Stimulated activated naive B cell treated with anti-CD40 and anti-IgM and Interleukin-4, amounts not matched to agents 10 μg/mL and 1 μg/mL and 100 μg/mL, for 72 hours (primary cell): Measurements from ENCODE around the gene CCR7.

Experiments used
- ATAC-seq, 2 donors: fragments of 150-1000 bp; cut with Tn5 transposase; replicated peaks; 2 replicates each; pipeline ENCODE4 v1.10.0; 2021; ENCODE audit warnings: moderate library complexity in 1 of 2
- DNase-seq: peaks from one replicate; pipeline ENCODE4 v3.0.0; 2021
- H3K27ac Mint-ChIP-seq: one replicate; pipeline ENCODE4 v1.8.0; 2022; ENCODE audit warnings: mild to moderate bottlenecking, mixed read lengths
- H3K27me3 Mint-ChIP-seq, 2 donors: one replicate each; pipeline ENCODE4 v1.8.0; 2022; ENCODE audit warnings: mixed read lengths in 2 of 2
- H3K36me3 Mint-ChIP-seq, 2 donors: one replicate each; pipeline ENCODE4 v1.8.0; 2022; ENCODE audit warnings: mixed read lengths in 2 of 2, mild to moderate bottlenecking in 1 of 2
- H3K4me1 Mint-ChIP-seq, 2 donors: one replicate each; pipeline ENCODE4 v1.8.0; 2022; ENCODE audit warnings: mixed read lengths in 2 of 2, mild to moderate bottlenecking in 1 of 2
- H3K4me3 Mint-ChIP-seq, 2 donors: one replicate each; pipeline ENCODE4 v1.8.0; 2022; ENCODE audit warnings: mild to moderate bottlenecking in 2 of 2, mixed read lengths in 2 of 2, moderate library complexity in 1 of 2
- H3K9me3 Mint-ChIP-seq, 2 donors: one replicate each; pipeline ENCODE4 v1.8.0; 2022; ENCODE audit warnings: mixed read lengths in 2 of 2, mild to moderate bottlenecking in 1 of 2

CCR7 gene

DNA sequence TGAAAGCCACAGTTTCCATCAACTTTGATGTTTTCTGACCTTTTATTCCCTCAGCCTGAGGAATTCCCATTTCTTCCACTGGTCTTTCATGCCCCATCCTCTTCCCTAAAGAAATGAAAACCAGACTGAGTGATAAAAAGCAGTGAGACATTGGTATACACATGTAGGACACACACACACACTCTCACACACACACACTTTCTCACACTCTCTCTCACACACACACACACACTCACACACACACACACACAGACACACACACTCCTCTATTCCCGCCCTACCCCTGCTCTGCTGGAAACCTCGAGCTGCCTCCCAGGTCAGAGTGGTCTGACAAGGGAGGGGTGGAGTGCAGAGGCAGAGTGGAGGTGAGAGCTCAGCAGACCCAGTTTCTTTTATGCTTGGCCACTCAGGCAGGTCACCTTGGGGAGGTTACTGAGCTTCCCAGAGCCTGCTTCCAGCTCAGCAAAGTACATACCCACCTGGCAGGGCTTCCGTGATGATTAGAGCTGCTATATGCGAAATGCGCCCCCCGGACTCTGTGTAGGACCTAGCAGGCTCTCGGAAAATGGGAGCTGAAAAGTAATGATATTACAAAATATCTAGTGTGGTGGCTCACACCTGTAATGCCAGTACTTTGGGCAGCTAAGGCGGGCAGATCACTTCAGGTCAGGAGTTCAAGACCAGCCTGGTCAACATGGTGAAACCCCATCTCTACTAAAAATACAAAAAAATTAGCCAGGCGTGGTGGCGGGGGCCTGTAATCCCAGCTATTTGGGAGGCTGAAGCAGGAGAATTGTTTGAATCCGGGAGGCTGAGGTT lies 30.7 kb downstream of the CCR7 start:
- H3K27me3 Mint-ChIP-seq: no peaks in the 10 kb centered on the region
- no peak for DNase-seq
- ATAC-seq: no peak
- no peaks in the 10 kb centered on the region for H3K9me3 Mint-ChIP-seq
- H3K27ac Mint-ChIP-seq: peak overlapping the region; percentile 97
- H3K4me1 Mint-ChIP-seq: peaks cover 63 to 93% of the 10 kb centered on the region in 2 donors
- H3K4me3 Mint-ChIP-seq: peak overlapping the region in 1 of 2 donors; percentile 48
- H3K36me3 Mint-ChIP-seq: peaks cover 0 to 4% of the 10 kb centered on the region in 2 donors

DNA sequence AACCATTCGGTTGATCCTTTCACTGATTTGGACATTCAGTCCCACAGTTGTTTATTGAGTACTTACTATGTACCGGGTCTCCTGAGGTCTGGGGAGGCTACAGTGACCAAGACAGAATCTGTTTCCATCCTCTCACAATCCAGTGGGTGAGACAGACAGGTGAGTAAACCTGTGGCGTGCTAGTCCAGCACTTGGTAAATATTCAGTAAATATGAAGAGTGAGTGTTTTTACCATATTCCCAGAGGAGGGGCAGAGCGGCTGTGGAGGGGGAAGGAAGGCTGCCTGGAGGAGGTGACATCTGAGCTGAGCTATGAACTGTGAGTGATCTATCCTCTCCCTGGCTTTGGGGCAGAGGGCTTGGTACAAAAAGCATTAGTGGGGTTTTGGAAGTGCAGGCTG lies 31.4 kb downstream of the CCR7 start:
- peaks cover 0 to 4% of the 10 kb centered on the region in 2 donors for H3K36me3 Mint-ChIP-seq
- DNase-seq (no peak), ATAC-seq (peak; percentile 3 to 4)
- peaks cover 60 to 86% of the 10 kb centered on the region in 2 donors for H3K4me1 Mint-ChIP-seq
- peak overlapping the region; percentile 61 to 67 for H3K4me3 Mint-ChIP-seq
- no peaks in the 10 kb centered on the region for H3K27me3 Mint-ChIP-seq
- peak overlapping the region; percentile 97 for H3K27ac Mint-ChIP-seq
- no peaks in the 10 kb centered on the region for H3K9me3 Mint-ChIP-seq

DNA sequence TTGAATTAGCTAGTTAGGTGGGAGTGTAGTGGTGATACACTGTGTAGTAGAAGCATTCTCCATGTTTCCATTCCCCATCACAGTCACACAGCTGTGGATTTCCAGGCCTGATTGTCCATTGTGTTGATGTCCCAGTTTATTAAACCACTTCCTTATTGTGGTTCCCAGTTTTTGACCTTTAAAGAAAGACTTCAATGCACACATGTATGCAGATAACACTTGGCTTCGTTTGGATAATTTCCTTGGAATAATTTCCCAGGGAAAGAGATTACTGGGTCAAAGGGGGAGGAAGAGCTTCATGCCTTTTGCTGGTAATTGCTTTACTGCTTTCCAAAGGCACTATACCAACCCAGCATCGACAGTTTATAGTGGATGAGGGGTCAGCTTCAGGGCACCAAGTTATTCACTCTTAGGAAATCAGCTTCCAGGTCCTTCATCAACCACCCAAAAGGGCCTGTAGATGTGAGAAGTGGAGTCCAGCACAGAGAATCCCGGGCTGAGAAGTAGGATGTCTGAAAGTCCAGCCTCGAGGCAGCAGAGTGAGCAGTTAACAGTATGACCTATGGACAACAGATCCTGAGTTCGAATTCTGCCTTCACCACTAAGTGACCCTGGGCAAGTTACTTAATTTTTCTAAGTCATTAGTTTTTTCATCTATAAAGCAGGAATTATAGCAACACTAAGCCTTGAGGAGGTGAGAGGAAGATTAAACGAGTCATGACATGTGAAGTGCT lies 32.6 kb downstream of the CCR7 start:
- no peak for DNase-seq
- peaks cover 59 to 74% of the 10 kb centered on the region in 2 donors for H3K4me1 Mint-ChIP-seq
- no peak for ATAC-seq
- H3K4me3 Mint-ChIP-seq: no peak overlapping the region
- H3K9me3 Mint-ChIP-seq: no peaks in the 10 kb centered on the region
- peak overlapping the region; percentile 97 for H3K27ac Mint-ChIP-seq
- H3K36me3 Mint-ChIP-seq: peaks cover 0 to 4% of the 10 kb centered on the region in 2 donors
- no peaks in the 10 kb centered on the region for H3K27me3 Mint-ChIP-seq

DNA sequence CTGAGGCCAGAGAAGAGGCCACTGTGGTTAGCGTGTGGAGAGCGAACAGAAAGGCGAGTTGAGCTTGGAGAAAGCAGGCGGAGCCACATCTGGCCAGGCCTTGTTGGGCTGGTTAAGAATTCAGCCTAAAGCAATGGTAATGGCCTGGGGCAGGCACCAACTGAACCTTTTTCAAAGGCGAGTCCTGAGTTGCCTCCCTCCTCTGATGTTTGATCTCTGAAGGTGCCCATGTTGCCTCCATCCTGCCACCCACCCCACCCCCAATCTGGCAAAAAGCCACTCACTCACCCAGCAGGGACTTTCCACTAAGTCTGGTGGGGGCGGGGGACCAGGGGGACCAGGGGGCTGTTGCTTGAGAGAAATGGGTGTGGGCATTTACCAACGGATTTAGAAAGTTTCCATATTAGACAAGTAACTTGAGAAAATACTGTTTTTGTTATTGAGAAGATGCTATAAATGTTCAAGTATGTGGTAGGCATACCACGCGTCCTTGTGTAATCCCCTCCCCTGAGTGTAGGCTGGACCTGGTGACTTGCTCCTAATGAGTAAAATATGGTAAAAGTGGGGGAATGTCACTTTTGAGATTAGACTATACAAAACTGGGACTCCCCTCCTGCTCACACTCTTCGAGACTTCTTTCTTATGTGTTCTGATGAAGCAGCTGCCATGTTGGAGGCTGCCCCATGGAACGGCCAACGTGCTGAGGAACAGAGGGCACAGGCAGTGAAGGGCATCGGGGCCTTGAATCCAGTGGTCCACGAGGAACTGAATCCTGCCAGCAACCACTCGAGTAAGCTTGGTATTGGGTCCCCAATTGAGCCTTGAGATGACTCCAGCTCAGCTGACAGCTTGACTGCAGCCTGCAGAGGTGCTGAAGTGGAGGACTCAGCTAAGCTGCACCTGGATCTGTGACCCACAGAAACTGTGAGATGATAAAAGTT lies 34.0 kb downstream of the CCR7 start:
- DNase-seq (peak; percentile 62), ATAC-seq (peak; percentile 73 to 75)
- Mint-ChIP-seq H3K9me3 (no peaks in the 10 kb centered on the region), H3K27ac (peak overlapping the region; percentile 97), H3K27me3 (no peaks in the 10 kb centered on the region), H3K4me1 (peaks cover 47 to 61% of the 10 kb centered on the region in 2 donors), H3K36me3 (peaks cover 0 to 4% of the 10 kb centered on the region in 2 donors), H3K4me3 (peak overlapping the region; percentile 33 to 44)

DNA sequence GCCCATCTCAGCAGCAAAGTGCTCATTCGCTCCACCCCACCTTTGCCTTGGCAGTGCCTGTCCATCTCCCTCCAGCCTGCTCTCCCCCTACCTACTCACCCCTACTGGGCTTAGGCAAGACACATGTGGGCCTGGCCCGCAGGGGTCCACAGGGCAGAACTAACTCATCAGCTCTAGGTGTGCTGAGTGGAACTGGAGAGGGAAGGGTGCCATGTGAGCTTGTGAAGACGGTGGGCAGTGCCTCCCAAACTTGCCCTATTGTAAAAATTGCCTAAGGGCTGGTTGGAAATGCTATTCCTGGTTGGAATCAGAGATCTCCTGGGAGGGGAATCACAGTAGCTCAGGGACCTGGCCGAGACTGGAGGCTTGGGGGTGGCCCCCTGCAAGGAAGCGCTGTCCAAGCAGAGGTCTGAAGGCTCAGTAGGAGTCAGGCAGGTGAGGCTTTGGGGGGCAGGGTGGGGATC lies 34.7 kb downstream of the CCR7 start:
- Mint-ChIP-seq H3K27ac (peak overlapping the region; percentile 97), H3K9me3 (peaks cover under 1 to 3% of the 10 kb centered on the region in 2 donors), H3K27me3 (no peaks in the 10 kb centered on the region), H3K4me3 (peak overlapping the region; percentile 7 to 40), H3K4me1 (peaks cover 40 to 53% of the 10 kb centered on the region in 2 donors), H3K36me3 (peaks cover 0 to 8% of the 10 kb centered on the region in 2 donors)
- no peak for ATAC-seq
- DNase-seq: no peak

DNA sequence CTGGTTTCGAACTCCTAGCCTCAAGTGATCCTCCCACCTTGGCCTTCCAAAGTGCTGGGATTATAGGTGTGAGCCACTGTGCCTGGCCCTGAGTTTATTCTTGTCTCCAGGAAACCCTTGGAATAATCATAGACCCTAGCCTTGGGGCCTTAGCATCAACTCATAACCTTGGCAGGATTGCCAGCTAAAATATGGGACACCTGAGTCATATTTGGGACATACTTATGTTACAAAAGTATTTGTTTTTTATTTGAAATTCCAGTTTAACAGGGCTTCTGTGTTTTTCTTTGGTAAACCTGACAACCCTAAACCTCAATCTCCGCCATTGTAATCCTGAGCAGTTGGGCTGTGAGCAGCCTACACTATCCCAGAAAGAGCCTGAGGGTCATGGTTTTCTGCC lies 35.3 kb downstream of the CCR7 start:
- Mint-ChIP-seq H3K27ac (no peak overlapping the region), H3K4me3 (no peak overlapping the region), H3K27me3 (no peaks in the 10 kb centered on the region), H3K36me3 (peaks cover 0 to 13% of the 10 kb centered on the region in 2 donors), H3K9me3 (peaks cover 6 to 8% of the 10 kb centered on the region in 2 donors), H3K4me1 (peaks cover 40 to 49% of the 10 kb centered on the region in 2 donors)
- ATAC-seq (no peak), DNase-seq (no peak)

DNA sequence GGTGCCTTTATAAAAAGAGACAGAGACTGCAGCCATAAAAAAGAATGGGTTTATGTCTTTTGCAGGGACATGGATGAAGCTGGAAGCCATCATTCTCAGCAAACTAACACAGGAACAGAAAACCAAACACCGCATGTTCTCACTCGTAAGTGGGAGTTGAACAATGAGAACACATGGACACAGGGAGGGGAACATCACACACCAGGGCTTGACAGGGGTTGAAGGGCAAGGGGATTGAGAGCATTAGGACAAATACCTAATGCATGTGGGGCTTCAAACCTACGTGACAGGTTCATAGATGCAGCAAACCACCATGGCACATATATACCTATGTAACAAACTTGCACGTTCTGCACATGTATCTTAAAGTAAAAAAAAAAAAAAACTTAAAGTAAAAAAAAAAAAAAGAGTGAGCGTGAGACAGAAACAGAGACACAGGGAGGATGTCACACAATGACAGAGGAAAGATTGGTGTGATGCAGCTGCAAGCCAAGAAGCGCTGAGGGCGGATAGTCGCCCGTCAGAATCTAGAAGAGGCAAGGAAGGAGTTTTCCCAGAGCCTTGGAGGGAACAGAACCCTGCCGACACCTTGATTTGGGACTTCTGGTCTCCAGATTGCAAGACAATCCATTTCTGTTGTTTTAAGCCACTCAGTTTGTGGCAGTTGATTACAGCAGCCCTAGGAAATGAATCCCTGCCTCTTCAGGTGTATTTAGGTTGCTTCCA lies 36.4 kb downstream of the CCR7 start:
- no peak for DNase-seq
- Mint-ChIP-seq H3K27me3 (no peaks in the 10 kb centered on the region), H3K36me3 (peaks cover 3 to 23% of the 10 kb centered on the region in 2 donors), H3K9me3 (peaks cover 9 to 11% of the 10 kb centered on the region in 2 donors), H3K27ac (no peak overlapping the region), H3K4me1 (peaks cover 32 to 37% of the 10 kb centered on the region in 2 donors), H3K4me3 (no peak overlapping the region)
- no peak for ATAC-seq

DNA sequence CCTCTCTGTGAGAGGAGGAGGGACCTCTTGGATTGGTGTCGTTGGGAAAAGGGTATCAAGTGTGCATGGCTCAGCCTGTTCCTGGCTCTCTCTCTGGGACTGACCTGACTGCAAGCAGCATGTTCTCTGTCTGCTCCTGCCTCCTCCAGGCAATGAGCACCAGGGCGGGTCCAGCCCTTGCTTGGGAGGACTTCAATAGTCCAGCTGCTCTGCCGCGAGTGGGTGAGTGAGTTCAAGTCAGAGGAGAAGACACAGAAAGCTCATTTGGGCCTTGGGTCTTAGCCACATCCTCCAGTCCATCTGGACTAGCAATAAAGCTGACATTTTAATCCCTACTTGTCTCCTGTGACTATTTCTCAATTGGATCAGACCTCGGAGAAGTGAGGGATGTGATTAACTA lies 38.6 kb downstream of the CCR7 start:
- peak overlapping the region; percentile 20 for H3K27ac Mint-ChIP-seq
- H3K27me3 Mint-ChIP-seq: no peaks in the 10 kb centered on the region
- peaks cover 7 to 25% of the 10 kb centered on the region in 2 donors for H3K36me3 Mint-ChIP-seq
- DNase-seq (no peak), ATAC-seq (no peak)
- no peak overlapping the region for H3K4me3 Mint-ChIP-seq
- peaks cover 17 to 18% of the 10 kb centered on the region in 2 donors for H3K4me1 Mint-ChIP-seq
- peaks cover 11 to 13% of the 10 kb centered on the region in 2 donors for H3K9me3 Mint-ChIP-seq

DNA sequence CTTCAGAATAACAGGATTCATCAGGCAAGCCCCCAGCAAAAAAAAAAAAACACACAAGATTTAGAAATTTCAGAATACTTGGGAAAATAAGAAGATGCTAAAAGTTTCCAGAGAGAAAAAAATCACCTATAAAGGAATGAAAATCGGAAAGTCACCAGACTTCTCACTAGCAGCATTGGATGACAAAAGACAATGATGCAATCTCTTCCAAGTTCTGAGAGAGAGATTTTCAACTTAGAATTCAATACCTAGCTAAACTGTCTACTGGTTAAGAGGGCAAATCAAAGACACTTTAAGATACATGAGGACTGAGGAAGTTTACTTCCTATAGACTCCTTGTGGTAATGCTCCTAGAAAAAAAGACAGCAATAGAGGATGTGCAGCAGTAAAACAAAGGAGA lies 40.0 kb downstream of the CCR7 start:
- DNase-seq: no peak

DNA sequence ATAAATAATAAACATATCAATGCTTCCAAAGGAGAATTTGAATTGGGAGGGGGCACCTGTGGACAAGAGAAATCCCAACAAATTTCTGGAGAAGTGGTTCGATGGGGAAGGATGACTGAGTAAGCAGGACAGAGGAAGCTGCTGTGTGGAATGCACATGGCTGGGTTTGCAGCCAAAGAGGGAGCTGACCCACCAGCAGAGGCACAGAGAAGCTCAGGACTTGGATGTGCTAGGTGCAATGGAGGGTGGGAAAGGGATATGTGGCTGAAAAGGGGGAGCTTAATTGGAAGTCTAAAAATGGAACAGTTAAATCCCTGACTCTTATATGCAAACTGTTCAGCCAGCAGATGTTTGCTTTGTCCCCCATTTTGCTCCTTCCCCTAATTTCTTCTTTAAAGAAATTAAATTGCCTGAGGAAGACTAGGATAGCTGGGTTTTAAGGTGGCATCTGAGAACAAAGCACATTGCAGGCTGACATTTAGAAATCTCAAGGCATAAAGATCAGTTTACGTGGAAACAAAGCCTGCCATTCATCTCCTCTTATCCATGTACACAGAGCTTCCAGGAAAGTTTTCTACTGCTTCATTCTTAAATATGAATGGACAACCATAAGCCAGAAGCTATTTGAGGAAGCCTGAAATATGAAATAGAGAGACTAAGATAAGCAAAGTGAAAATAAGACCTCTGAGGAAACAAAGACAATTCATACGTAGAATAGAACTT lies 40.9 kb downstream of the CCR7 start:
- Mint-ChIP-seq H3K4me3 (no peak overlapping the region), H3K27me3 (no peaks in the 10 kb centered on the region), H3K36me3 (peaks cover 7 to 25% of the 10 kb centered on the region in 2 donors), H3K9me3 (peaks cover 11 to 13% of the 10 kb centered on the region in 2 donors), H3K4me1 (peaks cover 7 to 18% of the 10 kb centered on the region in 2 donors), H3K27ac (no peak overlapping the region)
- no peak for DNase-seq
- no peak for ATAC-seq

More for the DNA sequence above, 40.0 kb downstream of the CCR7 start:
- Mint-ChIP-seq H3K4me3 (no peak overlapping the region), H3K36me3 (peaks cover 7 to 25% of the 10 kb centered on the region in 2 donors), H3K27me3 (no peaks in the 10 kb centered on the region), H3K27ac (no peak overlapping the region), H3K9me3 (peaks cover 11 to 13% of the 10 kb centered on the region in 2 donors), H3K4me1 (peaks cover 7 to 10% of the 10 kb centered on the region in 2 donors)
- ATAC-seq: no peak

DNA sequence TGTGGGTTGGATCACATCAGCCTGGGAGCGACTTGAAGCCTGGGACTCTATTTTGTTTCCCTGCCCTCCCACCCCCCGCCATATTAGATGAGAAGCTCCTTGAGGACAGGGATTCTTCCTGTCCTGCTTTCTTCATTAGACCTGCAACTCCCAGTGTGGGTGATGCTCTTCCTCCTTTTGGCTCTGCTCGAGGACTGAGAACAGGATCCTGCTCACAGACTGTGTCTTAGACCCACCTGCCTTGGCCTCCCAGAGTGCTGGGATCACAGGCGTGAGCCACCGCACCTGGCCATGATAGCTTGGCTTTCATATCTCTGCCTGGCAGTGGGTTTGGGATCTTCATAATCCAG lies 42.3 kb downstream of the CCR7 start:
- no peak for ATAC-seq
- no peak overlapping the region for H3K4me3 Mint-ChIP-seq

DNA sequence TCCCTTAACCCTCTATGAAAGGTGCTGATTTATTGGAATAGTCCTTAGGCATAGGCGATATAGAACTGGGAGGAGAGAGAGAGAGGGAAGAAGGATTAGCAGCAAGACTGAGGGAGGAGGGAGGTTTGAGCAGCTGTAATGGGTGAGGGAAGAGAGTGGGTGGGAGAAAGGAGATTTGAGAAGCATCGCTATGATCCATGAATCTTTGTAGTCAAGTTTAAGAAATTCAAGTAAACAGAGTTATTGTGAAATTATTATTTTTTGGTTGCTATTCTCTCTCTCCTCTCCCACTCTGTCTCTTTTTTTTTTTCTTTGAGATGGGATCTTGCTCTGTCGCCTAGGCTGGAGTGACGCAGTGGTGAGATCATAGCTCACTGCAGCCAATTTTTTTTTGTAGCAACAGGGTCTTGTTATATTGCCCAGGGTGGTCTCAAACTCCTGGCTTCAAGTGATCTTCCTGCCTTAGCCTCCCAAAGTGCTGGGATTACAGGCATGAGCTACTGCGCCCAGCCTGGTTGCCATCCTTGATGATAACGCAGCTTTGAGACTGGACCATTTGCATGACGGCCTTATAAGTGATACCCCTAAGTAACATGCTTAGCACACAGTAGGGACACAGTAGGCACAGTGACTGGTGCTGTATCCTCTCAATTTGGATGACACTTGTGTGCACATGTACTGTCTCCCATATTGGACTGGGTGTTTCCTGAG lies 42.9 kb downstream of the CCR7 start:
- H3K27ac Mint-ChIP-seq: no peak overlapping the region
- H3K4me3 Mint-ChIP-seq: no peak overlapping the region

More for the DNA sequence above, 42.3 kb downstream of the CCR7 start:
- no peak for DNase-seq
- Mint-ChIP-seq H3K4me1 (peaks cover 16 to 32% of the 10 kb centered on the region in 2 donors), H3K27me3 (no peaks in the 10 kb centered on the region), H3K36me3 (peaks cover 7 to 25% of the 10 kb centered on the region in 2 donors), H3K9me3 (peaks cover 11 to 13% of the 10 kb centered on the region in 2 donors), H3K27ac (no peak overlapping the region)

More for the DNA sequence above, 42.9 kb downstream of the CCR7 start:
- peaks cover 18 to 36% of the 10 kb centered on the region in 2 donors for H3K4me1 Mint-ChIP-seq
- H3K36me3 Mint-ChIP-seq: peaks cover 7 to 25% of the 10 kb centered on the region in 2 donors
- peaks cover 11 to 13% of the 10 kb centered on the region in 2 donors for H3K9me3 Mint-ChIP-seq
- ATAC-seq (no peak), DNase-seq (no peak)
- H3K27me3 Mint-ChIP-seq: no peaks in the 10 kb centered on the region
